Loucy (cell line): Measurements from ENCODE around the gene IRF1.

Experiments used
- CTCF ChIP-seq: fragments of 200-600 bp; sonication (generic); conservative IDR thresholded peaks from 2 replicates; pipeline ENCODE4 v1.5.1; 2014; ENCODE audit warnings: mild to moderate bottlenecking, antibody characterized with exemption, low read length
- EZH2phosphoT487 ChIP-seq: fragments of 200-600 bp; IDR thresholded peaks from 2 replicates; pipeline ENCODE4 v1.6.1; 2018; ENCODE audit warnings: antibody characterized with exemption, mild to moderate bottlenecking, moderate library complexity, borderline replicate concordance

DNA sequence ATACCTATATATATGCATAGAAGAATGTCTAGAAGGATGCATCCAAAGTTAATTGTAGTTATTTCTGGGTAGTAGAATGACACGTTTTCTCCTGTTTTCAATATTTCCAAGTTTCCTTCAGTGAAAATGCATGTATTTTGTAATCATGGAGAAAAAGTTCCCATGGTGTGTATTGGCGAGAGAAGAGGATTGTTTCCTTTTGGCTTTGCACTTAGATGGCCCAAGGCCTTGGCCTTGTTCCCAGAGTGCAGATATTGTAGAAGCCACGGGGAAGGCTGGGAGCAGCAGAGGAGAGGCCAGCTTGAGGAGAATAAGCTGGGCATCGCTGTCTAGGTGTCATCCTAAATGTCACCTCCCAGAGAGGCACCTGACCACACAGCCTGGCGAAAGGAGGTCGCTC, 44.0 kb downstream of the IRF1 start:
- TF ChIP-seq CTCF (no peak), EZH2phosphoT487 (no peak)
